Mesenchymal stem cell (in vitro differentiated cells and primary cell): ENCODE results near the gene TUBGCP6.

Experiments
- DNase-seq: peaks from one replicate; pipeline ENCODE4 v3.0.0-alpha.2; 2013
- H2AFZ ChIP-seq: one replicate; pipeline ENCODE4 v1.6.1; 2013; ENCODE audit warnings: low read depth, mild to moderate bottlenecking, control low read depth, inconsistent platforms, low read length, moderate library complexity
- H2AK5ac ChIP-seq: 2 replicates; pipeline ENCODE4 v1.6.1; 2013; ENCODE audit warnings: low read length, moderate library complexity, mild to moderate bottlenecking, inconsistent platforms; ENCODE audit not compliant: severe bottlenecking
- H2BK120ac ChIP-seq: one replicate; pipeline ENCODE4 v1.6.1; 2013; ENCODE audit warnings: low read depth, mild to moderate bottlenecking, inconsistent platforms, low read length, moderate library complexity
- H2BK12ac ChIP-seq, 2 experiments: one replicate each; pipeline ENCODE4 v1.6.1; 2013; ENCODE audit warnings: inconsistent platforms in 2 of 2, low read length in 2 of 2, mild to moderate bottlenecking in 2 of 2, moderate library complexity in 2 of 2, control low read depth in 1 of 2
- H2BK15ac ChIP-seq: one replicate; pipeline ENCODE4 v1.6.1; 2013; ENCODE audit warnings: mild to moderate bottlenecking, low read depth, inconsistent platforms; ENCODE audit not compliant: poor library complexity, severe bottlenecking
- H2BK5ac ChIP-seq: 2 replicates; pipeline ENCODE4 v1.6.1; 2013; ENCODE audit warnings: low read depth, mild to moderate bottlenecking, low read length, control low read depth, inconsistent platforms; ENCODE audit not compliant: poor library complexity, severe bottlenecking
- H3K14ac ChIP-seq, 2 experiments: one replicate each; pipeline ENCODE4 v1.6.1; 2013; ENCODE audit warnings: inconsistent platforms in 2 of 2, low read length in 2 of 2, control low read depth in 1 of 2, mild to moderate bottlenecking in 1 of 2, moderate library complexity in 1 of 2
- H3K18ac ChIP-seq, 2 experiments: one replicate each; pipeline ENCODE4 v1.6.1; 2013; ENCODE audit warnings: inconsistent platforms in 2 of 2, low read length in 2 of 2, control low read depth in 1 of 2, low read depth in 1 of 2, mild to moderate bottlenecking in 1 of 2
- H3K23ac ChIP-seq, 2 experiments: one replicate each; pipeline ENCODE4 v1.6.1; 2013; ENCODE audit warnings: inconsistent platforms in 2 of 2, low read length in 2 of 2, mild to moderate bottlenecking in 2 of 2, moderate library complexity in 2 of 2, control low read depth in 1 of 2
- H3K27ac ChIP-seq: 2 replicates; pipeline ENCODE4 v1.5.1; 2013; ENCODE audit warnings: mild to moderate bottlenecking, moderate library complexity, low read length, control low read depth, inconsistent platforms; ENCODE audit not compliant: poor library complexity, severe bottlenecking
- H3K27me3 ChIP-seq, 2 experiments: 2 replicates each; pipeline versions ENCODE4 v1.6.1 to v1.7.0; 2013; ENCODE audit warnings: low read length in 2 of 2, mild to moderate bottlenecking in 2 of 2, moderate library complexity in 2 of 2, control low read depth in 1 of 2, inconsistent platforms in 1 of 2; ENCODE audit not compliant: control insufficient read depth in 1 of 2, insufficient read depth in 1 of 2
- H3K36me3 ChIP-seq, 2 experiments: 2 replicates each; pipeline versions ENCODE4 v1.6.1 to v1.7.0; 2013; ENCODE audit warnings: low read length in 2 of 2, control low read depth in 1 of 2, inconsistent platforms in 1 of 2, low read depth in 1 of 2, mild to moderate bottlenecking in 1 of 2; ENCODE audit not compliant: insufficient read depth in 2 of 2, control insufficient read depth in 1 of 2
- H3K4ac ChIP-seq, 2 experiments: one replicate each; pipeline ENCODE4 v1.6.1; 2013; ENCODE audit warnings: inconsistent platforms in 2 of 2, low read length in 2 of 2, mild to moderate bottlenecking in 2 of 2, moderate library complexity in 2 of 2, control low read depth in 1 of 2, low read depth in 1 of 2
- H3K4me1 ChIP-seq: 2 replicates; pipeline ENCODE4 v1.6.1; 2013; ENCODE audit warnings: low read depth, low read length, control low read depth; ENCODE audit not compliant: control insufficient read depth, insufficient read depth
- H3K4me2 ChIP-seq: 2 replicates; pipeline ENCODE4 v1.6.1; 2013; ENCODE audit warnings: low read length, mild to moderate bottlenecking, inconsistent platforms; ENCODE audit not compliant: poor library complexity, severe bottlenecking
- H3K4me3 ChIP-seq, 2 experiments: 2 replicates each; pipeline versions ENCODE4 v1.5.1 to v1.7.0; 2013; ENCODE audit warnings: low read length in 2 of 2, mild to moderate bottlenecking in 2 of 2, control low read depth in 1 of 2, low read depth in 1 of 2; ENCODE audit not compliant: insufficient read depth in 1 of 2
- H3K79me1 ChIP-seq: replicated peaks from 2 replicates; pipeline ENCODE4 v1.6.1; 2013; ENCODE audit warnings: mild to moderate bottlenecking, control low read depth, low read length, inconsistent platforms; ENCODE audit not compliant: poor library complexity, severe bottlenecking
- H3K9ac ChIP-seq: 2 replicates; pipeline ENCODE4 v1.7.0; 2013; ENCODE audit warnings: mild to moderate bottlenecking, low read length, moderate library complexity
- H3K9me3 ChIP-seq: 2 replicates; pipeline ENCODE4 v1.7.0; 2013; ENCODE audit warnings: mild to moderate bottlenecking, low read length; ENCODE audit not compliant: control insufficient read depth
- H4K8ac ChIP-seq: one replicate; pipeline ENCODE4 v1.6.1; 2013; ENCODE audit warnings: inconsistent platforms, mild to moderate bottlenecking, low read length, moderate library complexity
- H4K91ac ChIP-seq: one replicate; pipeline ENCODE4 v1.6.1; 2013; ENCODE audit warnings: mild to moderate bottlenecking, low read length, inconsistent platforms
- WGBS: methylation state at CpG from one replicate; pipeline ENCODE4 v1.1.7; 2013; ENCODE audit warnings: mixed read lengths; 5-methylcytosine and 5-hydroxymethylcytosine counted together

The TUBGCP6 gene

GRCh38 chr22:50218153-50218995 is 26.4 kb downstream of the TUBGCP6 start:
- Histone ChIP-seq H3K4me1 (peaks cover 10% of the 10 kb centered on the region), H3K9ac (no peak overlapping the region), H3K27me3 (no peaks in the 10 kb centered on the region), H3K36me3 (peaks cover 91 to 93% of the 10 kb centered on the region in 2 experiments), H2BK12ac (no peak overlapping the region), H3K9me3 (no peaks in the 10 kb centered on the region), H3K27ac (no peak overlapping the region), H4K8ac (no peak overlapping the region), H3K14ac (no peak overlapping the region), H4K91ac (no peak overlapping the region), H2BK120ac (no peak overlapping the region), H3K18ac (no peak overlapping the region), H2BK5ac (no peak overlapping the region), H3K4me3 (no peak overlapping the region), H3K23ac (no peak overlapping the region), H2AFZ (no peak overlapping the region), H3K4me2 (no peak overlapping the region), H2BK15ac (no peak overlapping the region), H3K4ac (no peak overlapping the region), H2AK5ac (no peak overlapping the region), H3K79me1 (peaks cover 21% of the 10 kb centered on the region)
- WGBS: 92% methylated on average over 43 of the region's 43 CpGs
- DNase-seq: no peak

GRCh38 chr22:50217543-50218152 is 27.2 kb downstream of the TUBGCP6 start:
- Histone ChIP-seq H3K4me1 (peaks cover 10% of the 10 kb centered on the region), H2BK15ac (no peak overlapping the region), H3K4ac (no peak overlapping the region), H2BK120ac (no peak overlapping the region), H2AK5ac (no peak overlapping the region), H4K91ac (no peak overlapping the region), H3K27ac (no peak overlapping the region), H4K8ac (no peak overlapping the region), H2BK5ac (no peak overlapping the region), H3K36me3 (peaks cover 91 to 93% of the 10 kb centered on the region in 2 experiments), H3K4me3 (no peak overlapping the region), H3K18ac (no peak overlapping the region), H3K23ac (no peak overlapping the region), H2AFZ (no peak overlapping the region), H3K9me3 (no peaks in the 10 kb centered on the region), H3K79me1 (peaks cover 22% of the 10 kb centered on the region), H2BK12ac (no peak overlapping the region), H3K27me3 (no peaks in the 10 kb centered on the region), H3K9ac (no peak overlapping the region), H3K14ac (no peak overlapping the region), H3K4me2 (no peak overlapping the region)
- DNase-seq: no peak
- WGBS: 92% methylated on average over 21 of the region's 21 CpGs

GRCh38 chr22:50216684-50217520 is 27.9 kb downstream of the TUBGCP6 start:
- peaks cover 88 to 93% of the 10 kb centered on the region in 2 experiments for H3K36me3 ChIP-seq
- H4K91ac ChIP-seq: no peak overlapping the region
- H2BK120ac ChIP-seq: no peak overlapping the region
- no peaks in the 10 kb centered on the region for H3K9me3 ChIP-seq
- peaks cover 8% of the 10 kb centered on the region for H3K4me1 ChIP-seq
- DNase-seq: no peak
- H2BK15ac ChIP-seq: no peak overlapping the region
- H3K23ac ChIP-seq: no peak overlapping the region
- H3K4me3 ChIP-seq: no peak overlapping the region
- H3K4me2 ChIP-seq: no peak overlapping the region
- H3K27ac ChIP-seq: no peak overlapping the region
- 98% methylated on average over 57 of the region's 57 CpGs for WGBS
- H3K4ac ChIP-seq: no peak overlapping the region
- H2AK5ac ChIP-seq: no peak overlapping the region
- H2AFZ ChIP-seq: no peak overlapping the region
- no peak overlapping the region for H2BK5ac ChIP-seq
- H3K18ac ChIP-seq: no peak overlapping the region
- peaks cover 24% of the 10 kb centered on the region for H3K79me1 ChIP-seq
- no peaks in the 10 kb centered on the region for H3K27me3 ChIP-seq
- no peak overlapping the region for H3K14ac ChIP-seq
- H2BK12ac ChIP-seq: no peak overlapping the region
- H3K9ac ChIP-seq: no peak overlapping the region
- no peak overlapping the region for H4K8ac ChIP-seq
